ENCODE results near the gene ABCG8.

Gene ABCG8

GRCh38 chr2:43837831-43838559 lies 776 bp upstream of the ABCG8 start:
- no peaks in the 10 kb centered on the region for H3K36me3 ChIP-seq (ENCODE audit: control insufficient read depth, insufficient read depth, low read length)
- no peak overlapping the region for H3K4me3 ChIP-seq (ENCODE audit: low read depth, low read length)
- H3K9ac ChIP-seq = no peak overlapping the region
- H3K27me3 ChIP-seq (ENCODE audit: control insufficient read depth, insufficient read depth, low read length) = no peaks in the 10 kb centered on the region
- H3K9me3 ChIP-seq (ENCODE audit: control insufficient read depth, low read length) = no peaks in the 10 kb centered on the region
- H2AFZ ChIP-seq = no peak overlapping the region
- no peak overlapping the region for H3K4me2 ChIP-seq (ENCODE audit: low read length)
- H3K79me2 ChIP-seq = no peaks in the 10 kb centered on the region
- H3K27ac ChIP-seq = no peak overlapping the region
- TF ChIP-seq CTCF (IDR thresholded peaks at IDR 0.05) = no peak
- H3K4me1 ChIP-seq = no peaks in the 10 kb centered on the region

- no peak overlapping the region for H3K9ac ChIP-seq
- no peaks in the 10 kb centered on the region for H3K79me2 ChIP-seq
- no peaks in the 10 kb centered on the region for H3K36me3 ChIP-seq (ENCODE audit: control insufficient read depth, insufficient read depth, low read length)
- no peak overlapping the region for H3K4me3 ChIP-seq (ENCODE audit: low read depth, low read length)
- H3K4me1 ChIP-seq = no peaks in the 10 kb centered on the region
- H3K27ac ChIP-seq = no peak overlapping the region
- no peaks in the 10 kb centered on the region for H3K9me3 ChIP-seq (ENCODE audit: control insufficient read depth, low read length)
- H3K4me2 ChIP-seq (ENCODE audit: low read length) = no peak overlapping the region
- H2AFZ ChIP-seq = no peak overlapping the region
- H3K27me3 ChIP-seq (ENCODE audit: control insufficient read depth, insufficient read depth, low read length) = no peaks in the 10 kb centered on the region
- no peak for TF ChIP-seq CTCF (IDR thresholded peaks at IDR 0.05)
These were observed 1.2 kb downstream of the ABCG8 start for GRCh38 chr2:43839776-43840564.

- Histone ChIP-seq H3K4me1 (no peaks in the 10 kb centered on the region), H3K9ac (no peak overlapping the region), H3K79me2 (no peaks in the 10 kb centered on the region), H3K36me3 (ENCODE audit: control insufficient read depth, insufficient read depth, low read length) (no peaks in the 10 kb centered on the region), H2AFZ (no peak overlapping the region), H3K9me3 (ENCODE audit: control insufficient read depth, low read length) (no peaks in the 10 kb centered on the region), H3K4me2 (ENCODE audit: low read length) (no peak overlapping the region), H3K27me3 (ENCODE audit: control insufficient read depth, insufficient read depth, low read length) (no peaks in the 10 kb centered on the region), H3K4me3 (ENCODE audit: low read depth, low read length) (no peak overlapping the region), H3K27ac (no peak overlapping the region)
- TF ChIP-seq CTCF (IDR thresholded peaks at IDR 0.05) = no peak
These were observed 2.2 kb downstream of the ABCG8 start for GRCh38 chr2:43840965-43841364.

- Histone ChIP-seq H3K4me2 (ENCODE audit: low read length) (no peak overlapping the region), H3K79me2 (no peaks in the 10 kb centered on the region), H3K9me3 (ENCODE audit: control insufficient read depth, low read length) (no peaks in the 10 kb centered on the region), H3K4me1 (no peaks in the 10 kb centered on the region), H2AFZ (no peak overlapping the region), H3K4me3 (ENCODE audit: low read depth, low read length) (no peak overlapping the region), H3K27me3 (ENCODE audit: control insufficient read depth, insufficient read depth, low read length) (no peaks in the 10 kb centered on the region), H3K36me3 (ENCODE audit: control insufficient read depth, insufficient read depth, low read length) (no peaks in the 10 kb centered on the region), H3K27ac (no peak overlapping the region), H3K9ac (no peak overlapping the region)
- no peak for TF ChIP-seq CTCF (IDR thresholded peaks at IDR 0.05)
These were observed 3.4 kb downstream of the ABCG8 start for GRCh38 chr2:43841949-43842865.

All from parathyroid adenoma (tissue), 2 donors.